ENCODE results near the gene MSRB3.
"Not testable (repeated sequence)": the region's sequence is repeated elsewhere in the genome, so short reads cannot be mapped to it uniquely, and the experiment has no call there.

The MSRB3 gene

GRCh38 chr12:65407388-65408149 is 129.1 kb downstream of the MSRB3 start:
- no peak for DNase-seq

- DNase-seq, result no peak
These were observed 130.0 kb downstream of the MSRB3 start for GRCh38 chr12:65408441-65408840.

- DNase-seq, result no peak
These were observed 131.2 kb downstream of the MSRB3 start for GRCh38 chr12:65409726-65410125.

- no peak for DNase-seq
These were observed 132.7 kb downstream of the MSRB3 start for GRCh38 chr12:65411171-65411570.

- no peak for DNase-seq
These were observed 136.0 kb downstream of the MSRB3 start for GRCh38 chr12:65414526-65414925.

GRCh38 chr12:65415826-65416225 is 137.3 kb downstream of the MSRB3 start:
- no peak for DNase-seq

- no peak for DNase-seq
These were observed 141.0 kb downstream of the MSRB3 start for GRCh38 chr12:65419284-65420072.

- DNase-seq, result no peak
These were observed 142.5 kb downstream of the MSRB3 start for GRCh38 chr12:65420941-65421340.

- DNase-seq, result no peak
These were observed 149.2 kb downstream of the MSRB3 start for GRCh38 chr12:65427646-65428045.

- no peak for DNase-seq
These were observed 151.5 kb downstream of the MSRB3 start for GRCh38 chr12:65430006-65430405.

GRCh38 chr12:65430571-65431306 is 152.3 kb downstream of the MSRB3 start:
- no peak for DNase-seq

GRCh38 chr12:65432114-65432513 is 153.6 kb downstream of the MSRB3 start:
- DNase-seq, result no peak

GRCh38 chr12:65432651-65433050 is 154.2 kb downstream of the MSRB3 start:
- DNase-seq, result no peak

- DNase-seq, result no peak
These were observed 156.3 kb downstream of the MSRB3 start for GRCh38 chr12:65434737-65435136.

GRCh38 chr12:65443038-65443437 is 164.6 kb downstream of the MSRB3 start:
- no peak for DNase-seq

- no peak for DNase-seq
These were observed 166.5 kb downstream of the MSRB3 start for GRCh38 chr12:65444996-65445395.

- DNase-seq, result no peak
These were observed 168.4 kb downstream of the MSRB3 start for GRCh38 chr12:65446901-65447300.

- DNase-seq, result no peak
These were observed 170.9 kb downstream of the MSRB3 start for GRCh38 chr12:65449400-65449799.

- no peak for DNase-seq
These were observed 172.1 kb downstream of the MSRB3 start for GRCh38 chr12:65450625-65451024.

- DNase-seq, result no peak
These were observed 175.8 kb downstream of the MSRB3 start for GRCh38 chr12:65454115-65454787.

GRCh38 chr12:65457341-65457740 is 178.9 kb downstream of the MSRB3 start:
- not testable (repeated sequence) for DNase-seq

- no peak for DNase-seq
These were observed 180.2 kb downstream of the MSRB3 start for GRCh38 chr12:65458718-65459117.

GRCh38 chr12:65459545-65459944 is 181.1 kb downstream of the MSRB3 start:
- no peak for DNase-seq
